SK-N-MC (cell line): Measurements from ENCODE around the gene SPC25.

Experiments
- DNase-seq: peaks from one replicate; pipeline ENCODE4 v3.0.0-alpha.2; 2011; ENCODE audit warnings: low read depth, low spot score
- H3K27ac ChIP-seq: fragments of 200-600 bp; sonication (generic); 2 replicates; pipeline ENCODE4 v1.5.1; 2016; ENCODE audit warnings: mixed run types
- H3K36me3 ChIP-seq: fragments of 200-600 bp; sonication (generic); 2 replicates; pipeline ENCODE4 v1.6.1; 2017; ENCODE audit warnings: antibody characterized with exemption, low read length, mixed read lengths; ENCODE audit not compliant: insufficient read depth
- H3K4me3 ChIP-seq: fragments of 200-600 bp; sonication (generic); 2 replicates; pipeline ENCODE4 v1.5.1; 2016
- H3K9ac ChIP-seq: fragments of 200-600 bp; sonication (generic); 2 replicates; pipeline ENCODE4 v1.8.0; 2017; ENCODE audit warnings: mixed run types, mixed read lengths; ENCODE audit not compliant: insufficient read length
- H3K9me3 ChIP-seq: fragments of 200-600 bp; sonication (generic); 2 replicates; pipeline ENCODE4 v1.6.1; 2017; ENCODE audit warnings: low read depth, mild to moderate bottlenecking, antibody characterized with exemption, low read length, moderate library complexity, mixed read lengths
- EZH2 ChIP-seq: fragments of 200-600 bp; sonication (generic); IDR thresholded peaks from one replicate; pipeline ENCODE4 v1.6.1; 2017; ENCODE audit warnings: antibody characterized with exemption
- FOXP2 ChIP-seq: optimal IDR thresholded peaks from 2 replicates; pipeline ENCODE3; 2011; ENCODE audit warnings: mild to moderate bottlenecking, moderate library complexity; ENCODE audit not compliant: insufficient read depth; ENCODE audit errors: extremely low read length, control extremely low read depth
- POLR2AphosphoS5 ChIP-seq: IDR thresholded peaks from 2 replicates; pipeline ENCODE4 v1.6.1; 2012; ENCODE audit warnings: mild to moderate bottlenecking, low read depth, low read length, borderline replicate concordance

The SPC25 gene

GRCh38 chr2:168830958-168831357, 59.3 kb downstream of the SPC25 start:
- DNase-seq: no peak
- H3K9ac ChIP-seq: no peak overlapping the region
- H3K27ac ChIP-seq: no peak overlapping the region
- H3K9me3 ChIP-seq: no peaks in the 10 kb centered on the region
- H3K36me3 ChIP-seq: no peaks in the 10 kb centered on the region
- TF ChIP-seq FOXP2 (no peak), POLR2AphosphoS5 (no peak), EZH2 (no peak)
- H3K4me3 ChIP-seq: no peak overlapping the region

DNA sequence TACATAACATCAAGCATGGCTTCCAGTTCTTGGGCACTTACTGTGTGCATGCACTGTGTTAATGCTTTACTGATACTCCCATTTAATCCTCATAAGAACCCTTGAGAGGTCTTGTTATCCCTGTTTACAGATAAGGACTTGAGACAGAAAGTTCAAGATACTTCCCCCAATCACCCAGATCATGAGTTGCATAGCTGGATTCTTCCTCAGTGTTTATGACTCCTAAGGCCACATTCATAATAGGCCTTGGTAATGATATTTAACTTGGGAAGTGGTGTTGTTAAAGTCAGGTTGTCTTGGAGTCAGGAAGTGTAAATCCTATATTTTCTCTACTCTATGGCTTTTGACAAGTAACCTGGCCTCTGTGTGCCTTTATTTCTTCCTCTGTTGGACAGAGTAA, 65.1 kb downstream of the SPC25 start:
- H3K4me3 ChIP-seq: no peak overlapping the region
- H3K36me3 ChIP-seq: no peaks in the 10 kb centered on the region
- no peaks in the 10 kb centered on the region for H3K9me3 ChIP-seq
- H3K27ac ChIP-seq: no peak overlapping the region
- DNase-seq: no peak
- TF ChIP-seq POLR2AphosphoS5 (no peak), EZH2 (no peak), FOXP2 (no peak)
- no peak overlapping the region for H3K9ac ChIP-seq

DNA sequence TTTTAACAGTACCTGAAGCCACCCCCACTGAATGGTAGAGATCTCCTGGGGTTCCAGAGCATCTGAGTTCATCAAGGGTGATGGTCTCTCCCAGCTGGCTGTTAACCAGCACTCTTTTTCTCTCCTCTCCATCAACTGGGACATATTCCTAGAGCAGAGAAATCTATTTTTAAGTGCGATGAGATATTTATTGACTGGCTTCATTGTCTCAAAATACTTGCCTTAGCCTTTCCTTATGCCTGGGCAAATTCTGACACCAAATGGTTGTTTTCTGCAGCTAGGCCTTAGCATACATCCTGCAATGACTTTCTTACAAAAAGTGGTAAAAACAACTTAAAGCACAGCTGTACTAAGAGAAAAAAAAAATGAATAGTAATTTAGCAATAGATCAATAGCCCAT, 68.2 kb downstream of the SPC25 start:
- no peak for TF ChIP-seq POLR2AphosphoS5
- TF ChIP-seq FOXP2: no peak
- TF ChIP-seq EZH2: no peak
- H3K27ac ChIP-seq: no peak overlapping the region
- DNase-seq: no peak
- H3K36me3 ChIP-seq: no peaks in the 10 kb centered on the region
- H3K4me3 ChIP-seq: no peak overlapping the region
- H3K9me3 ChIP-seq: no peaks in the 10 kb centered on the region
- H3K9ac ChIP-seq: no peak overlapping the region

DNA sequence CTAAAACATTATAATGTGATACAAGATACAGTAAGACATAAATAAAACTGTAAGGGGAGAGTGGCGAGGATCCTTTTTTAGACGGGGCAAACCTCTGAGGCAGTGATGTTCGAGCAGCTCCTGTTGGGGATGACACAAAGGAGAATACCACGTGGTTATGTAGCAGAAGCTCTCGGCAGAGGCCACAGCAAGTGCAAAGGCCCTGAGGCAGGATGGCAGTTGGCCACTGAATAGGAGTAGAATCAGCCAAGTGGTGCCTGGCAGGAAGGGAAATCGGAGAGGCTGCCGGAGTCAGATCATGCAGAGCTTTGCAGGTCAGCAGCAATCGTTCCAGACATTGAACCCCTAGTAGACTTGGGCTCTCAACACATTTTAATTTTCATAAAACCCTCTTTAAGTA, 68.7 kb downstream of the SPC25 start:
- no peak overlapping the region for H3K9ac ChIP-seq
- H3K27ac ChIP-seq: no peak overlapping the region
- no peaks in the 10 kb centered on the region for H3K9me3 ChIP-seq
- no peak for DNase-seq
- no peak overlapping the region for H3K4me3 ChIP-seq
- H3K36me3 ChIP-seq: no peaks in the 10 kb centered on the region
- TF ChIP-seq EZH2: no peak
- no peak for TF ChIP-seq POLR2AphosphoS5
- no peak for TF ChIP-seq FOXP2
